GM21723 (cell line): ENCODE data around the gene GFAP.
A peak's percentile ranks its signal among the peaks of the same experiment; 100 is the strongest.
"Not testable (repeated sequence)": the region's sequence is repeated elsewhere in the genome, so short reads cannot be mapped to it uniquely, and the experiment has no call there.

ENCODE experiments used
- ATAC-seq: cut with Tn5 transposase; IDR thresholded peaks from one replicate; pipeline ENCODE4 v1.9.1; 2021; ENCODE audit warnings: mild to moderate bottlenecking, moderate library complexity; ENCODE audit not compliant: unreplicated experiment

GFAP gene

DNA sequence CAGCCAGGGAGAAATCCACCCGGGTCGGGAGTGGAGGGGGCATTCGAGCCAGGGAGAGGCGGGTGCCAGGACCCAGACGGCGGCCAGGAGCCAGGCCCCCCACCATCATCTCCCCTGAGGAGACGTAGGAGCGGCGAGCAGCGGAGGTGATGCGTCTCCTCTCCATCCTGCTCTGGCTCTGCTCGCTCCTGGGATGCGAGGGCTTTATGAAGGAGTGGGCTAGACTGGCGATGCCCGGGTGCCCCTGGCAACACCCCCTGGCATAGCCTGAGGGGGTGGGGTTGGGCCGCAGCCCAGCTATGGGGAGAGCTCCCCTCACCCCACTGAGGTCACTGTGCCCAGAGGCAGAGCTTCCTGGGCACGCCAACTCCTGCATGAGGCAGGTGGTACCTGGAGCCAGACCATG lies at the start of gene GFAP:
TSS of gene GFAP (minus strand) at position 180 of the 406 bp plus-strand sequence. CDS start at position 166, 14 bp downstream.
- ATAC-seq: no peak

DNA sequence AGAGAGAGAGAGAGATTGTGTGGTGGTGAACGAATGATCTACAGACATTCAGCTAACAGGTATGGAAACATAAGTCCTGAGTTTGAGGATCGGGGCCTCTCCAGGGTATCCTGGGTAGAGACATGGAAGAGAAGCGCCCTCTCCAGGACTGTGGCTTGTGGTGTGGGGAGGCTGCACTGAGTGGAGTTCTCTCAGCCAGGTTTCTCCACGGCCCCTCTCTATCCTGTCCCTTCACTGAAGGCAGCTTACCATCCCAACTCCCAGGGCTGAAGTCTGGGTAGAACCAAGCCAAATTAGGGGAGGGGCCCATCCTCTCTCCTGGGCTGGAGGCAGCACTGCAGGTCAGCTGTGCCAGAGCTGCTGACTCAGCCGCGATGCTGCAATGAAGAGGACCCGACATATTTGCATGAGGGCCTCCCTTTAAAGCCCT lies 46.6 kb upstream of the GFAP start:
- ATAC-seq: no peak

DNA sequence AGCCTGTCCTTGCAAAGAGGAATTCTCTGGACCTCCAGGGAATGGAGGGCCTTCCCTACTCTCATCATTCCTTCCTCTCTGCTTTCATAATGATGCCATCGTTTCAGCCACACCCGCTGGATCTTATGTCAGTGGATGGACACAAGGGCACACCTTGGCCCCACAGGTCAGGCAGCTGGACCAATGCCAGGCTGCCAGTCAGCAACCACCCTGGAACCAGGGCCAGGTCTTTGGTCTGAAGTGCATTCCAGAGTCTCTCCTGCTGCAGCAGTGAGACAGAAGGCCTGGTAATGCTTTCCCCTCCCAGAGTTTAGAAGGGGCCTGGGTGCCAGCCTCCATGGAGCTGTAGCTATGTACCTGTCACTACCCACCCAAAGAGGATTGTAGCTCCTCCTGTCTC lies 45.4 kb upstream of the GFAP start:
- no peak for ATAC-seq

DNA sequence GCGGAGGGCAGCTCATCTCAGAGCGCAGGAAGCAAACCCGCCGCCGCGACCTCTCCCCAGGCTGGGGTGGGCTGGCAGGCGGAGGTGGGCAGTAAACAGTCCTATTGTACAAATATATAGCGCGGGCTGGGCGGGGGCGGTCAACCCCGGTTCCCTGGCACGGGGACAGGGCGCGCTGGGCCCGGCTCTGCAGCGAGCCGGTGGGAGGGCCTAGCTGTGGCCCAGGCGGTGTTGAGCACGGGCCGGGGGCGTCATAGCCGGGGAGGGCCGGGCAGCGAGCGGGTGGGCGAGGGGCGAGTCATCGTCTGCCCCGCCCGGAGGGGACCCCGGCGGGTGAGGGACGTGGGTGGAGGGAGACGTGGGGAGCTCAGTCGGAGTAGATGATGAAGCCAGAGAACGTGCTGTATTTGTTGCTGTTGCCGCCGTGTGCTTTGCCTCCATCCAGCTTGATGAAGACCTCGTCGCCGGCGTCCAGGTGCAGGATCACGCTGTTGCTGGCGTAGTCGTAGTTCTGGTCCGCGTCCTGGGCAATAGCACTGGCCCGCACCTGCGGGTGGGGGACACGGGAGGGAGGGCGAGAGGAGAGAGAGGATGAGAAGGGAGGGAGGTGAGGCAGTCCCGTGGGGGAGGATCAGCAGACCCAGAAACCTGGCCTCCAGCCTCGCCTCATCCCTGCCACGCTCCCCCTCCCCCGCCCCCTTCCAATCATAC lies 44.7 kb upstream of the GFAP start:
- no peak for ATAC-seq

DNA sequence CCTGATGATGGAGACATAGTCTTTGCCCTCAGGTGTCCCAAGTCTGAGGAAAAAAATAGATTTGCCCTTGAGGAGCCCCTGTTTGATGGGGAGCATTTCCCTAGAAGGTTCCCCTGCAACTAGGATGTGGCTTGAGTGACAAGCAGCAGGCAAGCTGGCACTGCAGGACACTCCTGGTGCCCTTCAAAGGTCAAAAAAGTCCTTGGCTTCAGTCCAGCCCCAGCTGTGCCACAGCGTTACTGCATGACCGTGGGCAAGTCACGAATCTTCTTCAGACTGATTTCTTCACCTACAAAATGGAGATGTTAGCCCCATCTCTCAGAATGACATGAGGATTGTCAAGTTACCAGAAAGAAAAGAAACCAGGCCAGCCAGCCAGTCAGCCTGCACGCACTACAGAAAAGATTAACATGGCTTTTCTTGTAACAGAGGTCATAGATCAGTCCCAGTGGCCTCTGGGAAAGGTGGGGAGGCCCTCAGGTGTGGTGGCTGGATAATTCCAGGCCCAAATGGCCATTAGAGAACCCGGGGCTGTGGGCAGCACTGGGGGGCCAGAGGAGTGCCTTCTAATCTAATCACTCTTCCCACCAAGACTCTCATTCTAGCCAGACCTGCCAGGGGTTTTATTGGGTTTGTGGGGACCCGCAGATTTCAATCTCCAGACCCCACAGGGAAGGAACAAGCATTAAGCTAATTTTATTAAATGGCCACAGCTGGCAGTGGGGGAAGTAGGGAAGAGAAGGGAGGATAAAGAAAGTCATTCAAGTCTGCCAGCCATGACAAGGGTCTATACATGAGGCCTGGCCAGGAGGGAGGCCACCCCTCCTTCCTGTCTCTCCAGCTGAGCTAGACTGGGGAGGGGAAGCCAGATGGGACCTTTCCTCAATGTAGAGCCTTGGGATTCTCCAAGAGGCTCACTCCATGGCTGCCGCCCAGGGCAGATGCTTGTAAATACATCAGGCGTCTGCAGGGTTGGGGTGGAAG lies 42.0 kb upstream of the GFAP start:
- ATAC-seq: no peak

DNA sequence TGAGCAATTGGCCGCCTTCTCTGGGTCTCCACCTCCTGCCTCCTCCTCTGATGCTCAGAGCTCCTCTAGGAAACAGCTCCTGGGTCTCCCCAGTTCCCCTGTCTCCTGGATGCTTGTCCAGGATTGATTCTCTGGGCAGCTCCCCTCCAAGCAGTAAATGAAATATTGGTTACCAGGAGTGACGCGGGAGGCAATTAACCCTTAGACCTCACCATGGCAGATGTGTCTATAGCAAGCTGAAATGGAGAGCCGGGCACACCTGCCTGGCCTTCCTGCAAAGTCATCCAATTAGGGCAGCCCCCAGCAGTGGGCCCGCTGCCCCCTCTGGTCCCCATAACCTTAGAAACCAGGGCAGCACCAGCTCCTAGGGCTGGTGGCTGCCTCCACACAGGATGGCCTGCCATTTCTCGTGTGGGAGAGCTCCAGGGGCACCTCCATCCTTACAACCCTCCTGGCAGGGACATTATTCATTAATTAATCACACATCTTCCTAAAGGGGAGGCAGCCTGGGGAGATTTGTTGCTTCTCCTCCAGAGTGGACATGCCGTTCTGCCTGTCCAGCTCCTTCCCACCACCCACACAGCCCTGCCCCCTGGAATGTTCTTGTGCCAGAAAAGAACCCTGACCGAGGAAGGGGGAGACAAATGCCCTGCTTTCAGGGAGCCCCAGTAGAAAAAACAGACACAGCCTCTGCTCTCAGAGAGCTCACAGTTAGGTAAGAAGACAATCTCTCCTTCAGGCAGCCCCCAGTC lies 40.5 kb upstream of the GFAP start:
- ATAC-seq: no peak

DNA sequence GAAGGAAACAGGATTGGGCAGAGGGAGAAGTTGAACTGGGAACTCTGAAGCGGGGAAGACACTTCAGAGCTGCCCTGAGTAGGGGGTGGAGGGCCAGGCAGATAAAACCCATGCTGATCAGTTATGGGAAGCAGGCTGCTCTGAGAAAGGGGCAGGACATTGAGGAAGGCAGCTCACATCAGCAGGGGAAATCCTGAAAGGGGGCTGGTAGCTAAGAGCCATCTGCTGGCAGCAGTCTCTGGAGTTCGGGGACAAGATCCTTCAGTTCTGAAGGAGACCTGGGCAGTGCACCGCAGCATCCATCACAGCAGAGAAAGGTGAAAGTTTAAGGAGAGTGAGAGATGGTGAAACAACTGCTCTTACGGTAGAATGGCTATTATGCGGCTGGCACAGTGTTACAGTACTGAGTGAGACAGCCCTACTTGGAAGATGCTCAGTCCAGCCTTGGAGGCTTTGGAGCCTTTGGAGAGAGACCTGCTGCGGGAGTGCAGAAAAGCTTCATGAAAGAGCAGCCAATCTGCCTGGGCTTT lies 37.7 kb upstream of the GFAP start:
- ATAC-seq: no peak

DNA sequence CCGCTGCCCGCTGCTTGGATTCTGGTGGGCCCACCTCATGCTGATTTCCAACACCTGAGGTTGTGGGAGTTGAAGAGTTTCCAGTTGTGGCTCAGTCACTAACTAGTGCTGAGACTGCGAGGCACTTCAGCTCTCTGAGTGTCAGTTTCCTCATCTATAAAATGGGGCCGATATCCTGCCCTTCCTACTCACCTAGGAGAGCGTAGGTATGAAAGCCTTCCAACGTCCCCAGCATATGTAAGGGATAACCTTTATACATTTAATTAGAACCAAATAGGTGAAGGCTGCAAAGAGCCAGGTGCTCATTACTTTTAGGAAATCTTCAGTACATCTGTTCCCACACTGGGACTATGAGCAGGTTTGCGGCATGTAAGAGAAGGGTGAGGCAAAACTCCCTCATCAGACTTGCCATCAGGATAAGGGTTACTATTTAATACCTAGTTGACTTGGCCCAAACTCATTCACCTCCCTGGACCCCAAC lies 33.1 kb upstream of the GFAP start:
- no peak for ATAC-seq

DNA sequence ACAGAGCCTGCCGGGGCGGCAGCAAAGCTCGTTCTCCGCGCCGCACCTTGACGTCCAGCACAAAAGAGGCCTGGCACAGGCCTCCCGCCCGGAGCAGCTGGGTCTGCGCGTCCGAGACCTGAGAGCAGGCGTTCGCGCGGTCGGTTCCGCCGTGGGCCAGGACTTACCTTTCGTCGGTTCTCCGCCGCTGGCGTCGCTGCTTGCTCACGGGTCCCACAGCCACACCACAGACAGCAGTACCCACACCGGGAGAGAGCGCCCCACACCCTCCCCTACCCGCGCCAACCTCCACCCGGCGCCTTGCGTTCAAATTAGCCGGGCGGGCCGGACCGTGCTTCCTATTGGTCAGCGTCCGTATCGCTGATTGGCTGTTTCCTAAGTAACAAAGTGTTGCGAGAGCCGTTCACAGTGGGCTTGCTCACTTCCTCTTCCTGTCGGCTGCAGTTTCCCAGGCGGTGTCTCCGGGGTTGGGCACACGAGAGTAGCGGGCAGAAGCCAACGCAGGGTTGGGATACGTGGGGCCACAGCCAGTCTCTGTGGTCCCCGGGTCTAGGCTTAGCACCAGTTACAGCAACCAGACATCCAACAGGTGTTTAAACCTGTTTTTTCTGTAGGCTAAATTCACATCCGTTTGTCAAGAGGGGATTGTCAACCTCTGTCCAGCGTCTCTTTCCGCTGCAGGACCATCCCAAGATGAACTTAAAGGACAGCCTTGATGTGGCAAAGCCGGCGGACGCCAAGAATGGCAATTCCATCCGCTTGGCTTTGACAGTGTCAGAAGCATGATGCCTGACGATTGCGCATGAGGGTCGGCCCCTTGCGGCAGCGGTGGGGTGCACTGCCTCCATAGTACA lies 32.4 kb upstream of the GFAP start, which contains the start of gene KIF18B:
TSS of gene KIF18B (minus strand) at position 313 of the 854 bp plus-strand sequence. CDS start 11,429 bp downstream, outside the sequence.
- ATAC-seq: peak; percentile 90

DNA sequence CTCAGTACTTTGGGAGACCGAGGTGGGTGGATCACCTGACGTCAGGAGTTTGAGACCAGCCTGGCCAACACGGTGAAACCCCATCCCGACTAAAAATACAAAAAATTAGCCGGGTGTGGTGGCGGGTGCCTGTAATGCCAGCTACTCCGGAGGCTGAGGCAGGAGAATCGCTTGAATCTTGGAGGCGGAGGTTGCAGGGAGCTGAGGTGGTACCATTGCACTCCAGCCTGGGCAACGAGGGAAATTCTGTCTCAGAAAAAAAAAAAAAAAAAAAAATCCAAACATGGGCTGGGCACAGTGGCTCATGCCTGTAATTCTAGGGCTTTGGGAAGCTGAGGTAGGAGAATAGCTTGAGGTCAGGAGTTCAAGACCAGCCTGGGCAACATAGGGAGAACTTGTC lies 30.4 kb upstream of the GFAP start:
- not testable (repeated sequence) for ATAC-seq

DNA sequence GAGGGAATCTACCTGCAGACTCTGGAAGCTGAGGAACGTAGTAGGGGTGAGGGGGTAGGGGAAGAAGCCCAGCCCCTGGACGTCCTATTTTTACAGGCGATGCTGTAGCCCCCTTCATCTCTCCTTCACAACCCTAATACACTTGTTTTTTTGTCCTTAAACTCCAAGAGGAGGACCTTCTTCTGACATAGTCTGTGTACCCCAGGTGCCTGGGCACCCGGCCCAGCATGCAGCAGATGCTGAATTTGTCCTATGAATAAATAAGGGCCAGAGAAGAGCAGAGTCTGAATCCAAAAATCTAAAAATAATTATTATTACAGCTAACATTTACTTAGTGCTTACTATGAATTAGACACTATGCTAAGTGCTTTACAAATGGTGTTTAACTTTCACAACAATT lies 27.2 kb upstream of the GFAP start:
- ATAC-seq: no peak

DNA sequence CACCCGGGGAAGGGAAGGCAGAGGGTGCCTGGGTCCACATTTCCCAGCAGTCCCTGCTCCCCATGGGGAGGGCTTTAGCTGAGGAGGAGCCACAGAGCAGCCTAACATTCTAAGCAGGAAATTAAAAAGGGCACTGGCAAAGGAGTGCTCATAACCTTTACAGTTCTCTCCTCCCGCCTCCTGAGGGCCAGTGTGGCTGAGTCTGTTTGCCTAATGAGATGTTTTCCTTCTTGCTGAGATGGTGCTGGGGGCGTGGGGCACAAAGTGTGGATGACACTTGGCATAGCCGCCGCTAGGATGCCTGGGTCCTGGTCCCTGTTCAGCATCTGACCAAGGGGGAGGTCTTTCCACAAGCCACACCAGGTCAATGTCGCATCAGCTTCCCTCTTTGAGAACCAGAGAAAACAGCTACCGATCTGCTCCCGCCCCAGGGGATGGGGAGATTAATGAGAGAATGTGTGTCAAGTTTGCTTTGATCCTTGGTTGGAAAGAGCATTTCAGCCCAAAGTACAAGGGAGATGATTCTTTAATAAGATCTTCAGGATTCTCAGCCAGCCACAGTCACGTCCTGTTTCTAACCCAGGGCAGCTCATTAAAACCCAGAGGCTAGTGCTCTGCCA lies 26.5 kb upstream of the GFAP start:
- ATAC-seq: no peak

DNA sequence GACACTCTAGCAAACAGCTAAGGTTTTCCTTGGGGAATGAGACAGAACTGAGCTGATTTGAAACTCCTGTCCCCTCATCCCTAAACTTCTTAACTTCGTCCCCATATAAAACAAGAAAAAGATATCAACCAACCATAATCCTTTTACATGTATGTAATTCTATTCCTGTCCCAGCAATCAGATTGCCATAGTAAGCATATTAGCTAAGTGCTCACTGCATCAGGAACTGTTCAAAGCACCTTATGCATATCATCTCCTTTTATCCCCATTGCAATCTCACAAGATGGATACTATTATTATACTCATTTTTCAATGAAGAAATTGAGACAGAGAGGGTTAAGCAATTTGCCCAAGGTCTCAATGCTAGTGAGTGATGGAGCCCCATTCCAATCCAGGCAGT lies 25.5 kb upstream of the GFAP start:
- ATAC-seq: no peak

DNA sequence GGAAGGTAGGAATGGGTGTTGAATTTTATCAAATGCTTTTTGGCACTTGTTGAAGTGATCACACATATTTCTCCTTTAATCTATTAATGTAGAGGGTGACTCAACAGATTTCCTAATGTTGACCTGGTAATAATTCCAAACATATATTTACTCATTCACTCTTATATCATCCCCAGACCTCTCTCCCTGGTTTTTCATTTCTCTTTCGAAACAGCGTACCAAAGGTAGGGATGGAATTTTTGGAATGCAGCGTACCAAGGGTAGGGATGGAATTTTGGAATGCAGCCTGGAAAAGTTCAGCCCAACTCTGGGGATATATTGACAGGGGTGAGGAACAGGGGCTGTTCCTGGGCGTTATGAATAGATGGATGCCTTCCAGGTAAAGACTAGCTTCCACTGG lies 25.0 kb upstream of the GFAP start:
- no peak for ATAC-seq

DNA sequence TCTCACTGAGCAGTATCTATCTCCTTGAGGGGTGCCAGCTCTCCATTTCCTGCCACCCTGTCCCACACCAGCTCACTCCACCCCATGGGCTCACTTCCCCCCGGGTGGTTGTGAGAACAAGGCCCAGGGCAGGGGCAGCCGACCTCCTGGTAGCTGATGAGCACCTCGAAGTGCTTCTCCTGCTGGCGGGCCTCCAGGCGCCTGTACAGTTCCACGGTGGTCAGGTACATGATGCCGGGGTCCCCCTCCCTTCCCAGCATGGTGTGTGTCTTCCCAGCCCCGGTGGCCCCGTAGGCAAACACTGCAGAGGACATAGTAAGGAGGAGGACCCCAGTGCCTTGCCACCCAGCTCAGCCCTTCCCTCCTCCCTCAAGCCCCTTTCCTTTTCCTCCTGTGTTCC lies 19.8 kb upstream of the GFAP start:
- ATAC-seq: no peak

DNA sequence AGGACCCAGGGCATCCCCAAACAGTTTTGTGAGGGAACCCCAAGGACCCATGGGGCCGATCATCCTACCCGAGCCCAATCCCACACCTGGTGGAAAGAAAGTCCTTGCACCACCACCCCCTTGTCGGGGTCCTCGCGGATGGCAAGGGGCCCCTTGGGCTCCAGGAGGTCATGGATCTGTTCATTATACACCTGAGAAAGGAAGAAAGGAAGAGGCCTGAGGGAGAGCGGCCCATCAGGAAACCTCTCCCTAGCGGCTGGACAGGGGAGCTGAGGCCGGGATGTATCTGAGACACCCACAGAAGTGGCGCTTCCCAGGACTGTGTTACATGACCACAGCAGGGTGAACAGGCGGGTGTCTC lies 19.4 kb upstream of the GFAP start:
- ATAC-seq: no peak

DNA sequence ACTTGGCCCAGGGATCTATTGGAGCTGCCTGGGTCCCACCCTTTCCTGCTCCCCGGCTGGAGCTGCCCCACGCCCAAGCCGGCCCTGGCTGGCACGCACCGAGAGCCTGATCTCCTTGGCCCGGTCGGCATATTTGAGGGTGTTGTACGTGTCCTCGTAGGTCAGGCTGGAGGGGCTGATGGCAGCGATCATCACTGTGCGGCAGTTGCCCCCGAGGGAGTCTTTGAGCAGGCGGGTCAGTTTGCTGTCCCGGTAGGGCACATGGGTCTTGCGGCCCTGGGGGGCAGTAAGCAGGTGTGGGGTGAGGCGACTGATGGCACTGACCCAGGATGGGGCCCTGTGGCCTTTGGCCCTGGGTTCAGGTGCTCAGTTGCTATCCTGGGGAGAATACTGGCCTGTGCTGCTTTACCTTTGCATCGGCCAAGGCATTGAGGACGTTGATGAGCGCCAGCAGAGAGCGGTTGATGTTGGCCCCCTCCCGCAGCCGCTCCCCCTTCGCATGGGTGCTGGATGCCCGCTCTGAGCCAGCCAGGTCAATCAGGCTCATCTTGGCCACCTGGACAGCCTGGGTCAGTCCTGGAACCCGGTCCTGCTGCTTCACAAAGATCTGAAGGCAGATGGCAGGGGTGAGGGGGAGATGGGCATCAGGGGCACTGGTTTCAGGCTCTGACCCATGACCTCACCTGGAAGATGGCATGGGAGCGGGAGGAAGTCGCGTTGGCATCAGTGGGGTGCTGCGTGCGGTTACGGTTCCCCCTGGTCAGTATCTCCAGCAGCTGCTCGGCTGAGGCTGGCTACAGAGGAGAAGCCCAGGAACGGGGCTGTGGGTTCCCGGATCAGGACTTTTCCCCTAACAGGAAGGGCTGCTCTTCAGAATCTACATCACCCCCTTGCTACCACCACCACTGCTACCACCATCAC lies 18.8 kb upstream of the GFAP start:
- no peak for ATAC-seq

DNA sequence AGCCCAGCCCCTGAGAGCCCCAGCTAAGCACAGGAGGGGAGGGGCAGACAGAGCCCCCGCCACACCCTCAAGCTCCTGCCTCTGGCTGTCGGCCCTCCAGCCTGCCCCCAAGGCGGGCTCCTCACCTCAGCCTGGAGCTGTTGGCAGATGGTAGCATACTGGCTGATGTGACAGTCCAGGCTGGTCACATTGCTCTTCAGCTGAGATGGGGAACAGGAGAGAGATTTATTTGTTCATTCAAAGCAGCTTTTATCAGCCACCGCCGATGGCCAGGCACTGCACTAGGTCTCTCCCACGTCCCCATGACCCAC lies 17.4 kb upstream of the GFAP start:
- no peak for ATAC-seq
